ENCODE measurements around the gene EYS.

Gene EYS

GRCh38 chr6:64090352-64090751 is 1616.7 kb downstream of the EYS start:
- Mint-ChIP-seq H3K4me1 (no peaks in the 10 kb centered on the region), H3K36me3 (no peaks in the 10 kb centered on the region), H3K27ac (no peak overlapping the region), H3K9me3 (peaks cover 10% of the 10 kb centered on the region), H3K27me3 (no peaks in the 10 kb centered on the region), H3K4me3 (no peak overlapping the region)
- DNase-seq = no peak
- CTCF ChIA-PET = no interaction called here

- Mint-ChIP-seq H3K36me3 (no peaks in the 10 kb centered on the region), H3K27ac (no peak overlapping the region), H3K4me1 (no peaks in the 10 kb centered on the region), H3K9me3 (peaks cover 8% of the 10 kb centered on the region), H3K4me3 (no peak overlapping the region), H3K27me3 (no peaks in the 10 kb centered on the region)
- DNase-seq = no peak
- CTCF ChIA-PET = no interaction called here
These were observed 1621.9 kb downstream of the EYS start for GRCh38 chr6:64085126-64085525.

GRCh38 chr6:64084185-64084663 is 1622.8 kb downstream of the EYS start:
- Mint-ChIP-seq H3K36me3 (no peaks in the 10 kb centered on the region), H3K4me1 (no peaks in the 10 kb centered on the region), H3K4me3 (no peak overlapping the region), H3K9me3 (peaks cover 5% of the 10 kb centered on the region), H3K27ac (no peak overlapping the region), H3K27me3 (no peaks in the 10 kb centered on the region)
- DNase-seq = no peak
- CTCF ChIA-PET = no interaction called here

DNA sequence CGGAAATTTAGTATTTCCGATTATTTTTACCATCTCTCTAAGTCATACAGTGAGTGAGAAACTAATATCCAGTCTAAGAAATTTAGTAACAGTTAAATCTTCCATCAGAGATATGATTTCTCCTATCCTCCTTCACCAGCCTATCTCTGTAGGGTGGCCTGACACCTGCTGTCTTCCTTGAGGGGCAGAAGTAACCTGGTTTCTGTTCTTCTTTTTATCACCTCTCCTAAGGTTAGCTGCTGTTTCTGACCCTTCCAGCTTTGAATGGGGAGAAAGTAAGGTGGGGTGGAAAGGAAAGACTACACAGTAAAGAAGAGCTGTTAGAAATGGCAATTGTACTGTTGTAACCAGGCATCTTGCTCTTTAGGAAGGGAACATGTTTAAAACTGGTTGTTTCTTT is 1623.8 kb downstream of the EYS start:
- Mint-ChIP-seq H3K27ac (no peak overlapping the region), H3K4me1 (no peaks in the 10 kb centered on the region), H3K4me3 (no peak overlapping the region), H3K9me3 (peaks cover 5% of the 10 kb centered on the region), H3K27me3 (no peaks in the 10 kb centered on the region), H3K36me3 (no peaks in the 10 kb centered on the region)
- DNase-seq = no peak
- CTCF ChIA-PET = no interaction called here

GRCh38 chr6:64081453-64081852 is 1625.6 kb downstream of the EYS start:
- H3K27me3 Mint-ChIP-seq = no peaks in the 10 kb centered on the region
- no peak overlapping the region for H3K27ac Mint-ChIP-seq
- CTCF ChIA-PET = no interaction called here
- no peak overlapping the region for H3K4me3 Mint-ChIP-seq
- H3K9me3 Mint-ChIP-seq = peaks cover 5% of the 10 kb centered on the region
- DNase-seq = no peak
- H3K36me3 Mint-ChIP-seq = no peaks in the 10 kb centered on the region
- no peaks in the 10 kb centered on the region for H3K4me1 Mint-ChIP-seq

- H3K27me3 Mint-ChIP-seq = no peaks in the 10 kb centered on the region
These were observed 1632.0 kb downstream of the EYS start for GRCh38 chr6:64074981-64075380.

DNA sequence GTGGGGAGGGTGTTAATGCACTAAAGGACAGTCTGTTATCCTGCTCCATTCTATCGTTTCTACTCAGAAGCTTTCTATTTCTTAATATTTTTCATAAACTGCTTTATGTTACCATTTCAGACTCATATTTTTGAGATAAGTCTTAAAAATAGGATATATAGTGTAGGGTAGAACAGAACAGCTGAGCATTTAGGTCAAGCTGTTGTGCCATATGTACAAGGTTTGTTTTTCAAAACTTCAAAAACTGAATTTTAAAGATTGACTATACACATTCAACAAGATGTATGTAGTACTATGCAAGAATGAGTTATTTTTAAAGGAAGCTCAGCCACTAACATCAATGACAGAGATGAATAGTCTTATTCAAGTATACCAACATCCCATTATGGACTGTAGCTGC is 1634.3 kb downstream of the EYS start:
- no peak overlapping the region for H3K27ac Mint-ChIP-seq
- no peaks in the 10 kb centered on the region for H3K36me3 Mint-ChIP-seq
- CTCF ChIA-PET = no interaction called here
- H3K27me3 Mint-ChIP-seq = no peaks in the 10 kb centered on the region
- DNase-seq = no peak
- no peaks in the 10 kb centered on the region for H3K9me3 Mint-ChIP-seq
- H3K4me3 Mint-ChIP-seq = no peak overlapping the region
- H3K4me1 Mint-ChIP-seq = no peaks in the 10 kb centered on the region

More at GRCh38 chr6:64074981-64075380, 1632.0 kb downstream of the EYS start:
- CTCF ChIA-PET = no interaction called here
- Mint-ChIP-seq H3K4me3 (no peak overlapping the region), H3K9me3 (peaks cover 2% of the 10 kb centered on the region), H3K27ac (no peak overlapping the region), H3K4me1 (no peaks in the 10 kb centered on the region), H3K36me3 (no peaks in the 10 kb centered on the region)
- no peak for DNase-seq

- no peak for DNase-seq
- no peak overlapping the region for H3K27ac Mint-ChIP-seq
- H3K27me3 Mint-ChIP-seq = no peaks in the 10 kb centered on the region
- no peaks in the 10 kb centered on the region for H3K4me1 Mint-ChIP-seq
- no peak overlapping the region for H3K4me3 Mint-ChIP-seq
- H3K9me3 Mint-ChIP-seq = peaks cover 7% of the 10 kb centered on the region
- CTCF ChIA-PET = interaction anchor here (0.6 kb wide), 1 partner anchor 634 kb away, joined by 3 read pairs; no protein-coding TSS in a partner anchor
- no peaks in the 10 kb centered on the region for H3K36me3 Mint-ChIP-seq
These were observed 1642.1 kb downstream of the EYS start for GRCh38 chr6:64064919-64065318.

- H3K4me3 Mint-ChIP-seq = no peak overlapping the region
- no peaks in the 10 kb centered on the region for H3K4me1 Mint-ChIP-seq
- no peaks in the 10 kb centered on the region for H3K27me3 Mint-ChIP-seq
- H3K9me3 Mint-ChIP-seq = peaks cover 7% of the 10 kb centered on the region
- H3K27ac Mint-ChIP-seq = no peak overlapping the region
- H3K36me3 Mint-ChIP-seq = no peaks in the 10 kb centered on the region
- no peak for DNase-seq
- CTCF ChIA-PET = no interaction called here
These were observed 1643.9 kb downstream of the EYS start for GRCh38 chr6:64062960-64063683.

- Mint-ChIP-seq H3K36me3 (no peaks in the 10 kb centered on the region), H3K9me3 (no peaks in the 10 kb centered on the region), H3K4me1 (no peaks in the 10 kb centered on the region), H3K4me3 (no peak overlapping the region), H3K27me3 (no peaks in the 10 kb centered on the region), H3K27ac (no peak overlapping the region)
- CTCF ChIA-PET = no interaction called here
- no peak for DNase-seq
These were observed 1652.2 kb downstream of the EYS start for GRCh38 chr6:64054861-64055260.

- CTCF ChIA-PET = no interaction called here
- no peak overlapping the region for H3K27ac Mint-ChIP-seq
These were observed 1656.4 kb downstream of the EYS start for GRCh38 chr6:64050590-64050989.

DNA sequence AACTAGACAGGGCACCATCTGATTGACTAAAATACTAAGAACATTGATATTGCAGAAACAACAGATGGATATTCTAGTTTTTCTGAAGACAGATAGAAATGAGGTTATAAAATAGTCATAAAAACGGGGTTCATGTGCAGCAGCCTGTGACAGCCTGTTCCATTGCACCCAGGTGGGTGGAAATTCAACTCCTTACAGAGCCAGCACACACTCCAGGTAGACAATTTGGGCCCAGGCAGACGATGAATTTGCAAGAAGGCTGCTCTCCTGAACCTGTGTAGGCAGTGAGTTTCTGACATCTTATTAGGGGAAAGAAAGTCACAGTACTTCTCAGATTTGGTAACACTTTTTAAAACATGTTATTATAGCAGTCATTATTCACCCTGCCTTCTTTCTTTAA is 1657.3 kb downstream of the EYS start:
- Mint-ChIP-seq H3K4me1 (no peaks in the 10 kb centered on the region), H3K27me3 (no peaks in the 10 kb centered on the region), H3K27ac (no peak overlapping the region), H3K4me3 (no peak overlapping the region), H3K9me3 (no peaks in the 10 kb centered on the region), H3K36me3 (no peaks in the 10 kb centered on the region)
- CTCF ChIA-PET = no interaction called here
- no peak for DNase-seq

More at GRCh38 chr6:64050590-64050989, 1656.4 kb downstream of the EYS start:
- Mint-ChIP-seq H3K4me3 (no peak overlapping the region), H3K27me3 (no peaks in the 10 kb centered on the region), H3K9me3 (no peaks in the 10 kb centered on the region), H3K4me1 (no peaks in the 10 kb centered on the region), H3K36me3 (no peaks in the 10 kb centered on the region)
- no peak for DNase-seq

- H3K27me3 Mint-ChIP-seq = no peaks in the 10 kb centered on the region
- H3K27ac Mint-ChIP-seq = no peak overlapping the region
- no peaks in the 10 kb centered on the region for H3K4me1 Mint-ChIP-seq
- no peaks in the 10 kb centered on the region for H3K9me3 Mint-ChIP-seq
- CTCF ChIA-PET = no interaction called here
- no peak overlapping the region for H3K4me3 Mint-ChIP-seq
- DNase-seq = no peak
- no peaks in the 10 kb centered on the region for H3K36me3 Mint-ChIP-seq
These were observed 1660.2 kb downstream of the EYS start for GRCh38 chr6:64046746-64047208.

GRCh38 chr6:64041373-64041772 is 1665.7 kb downstream of the EYS start:
- Mint-ChIP-seq H3K9me3 (no peaks in the 10 kb centered on the region), H3K4me3 (no peak overlapping the region), H3K4me1 (no peaks in the 10 kb centered on the region), H3K27ac (no peak overlapping the region), H3K27me3 (no peaks in the 10 kb centered on the region), H3K36me3 (no peaks in the 10 kb centered on the region)
- no peak for DNase-seq
- CTCF ChIA-PET = no interaction called here

- no peaks in the 10 kb centered on the region for H3K27me3 Mint-ChIP-seq
- CTCF ChIA-PET = no interaction called here
- no peak for DNase-seq
- no peak overlapping the region for H3K27ac Mint-ChIP-seq
- H3K4me1 Mint-ChIP-seq = no peaks in the 10 kb centered on the region
- H3K4me3 Mint-ChIP-seq = no peak overlapping the region
- H3K9me3 Mint-ChIP-seq = no peaks in the 10 kb centered on the region
- no peaks in the 10 kb centered on the region for H3K36me3 Mint-ChIP-seq
These were observed 1666.9 kb downstream of the EYS start for GRCh38 chr6:64040113-64040512.

All from activated naive CD4-positive, alpha-beta T cell treated with anti-CD3 and anti-CD28 coated beads, Interleukin-2, amount 10 ng/mL, durations not matched to agents 7 days and 5 days (primary cell).